ENCODE results near the gene AGAP2.

DNA sequence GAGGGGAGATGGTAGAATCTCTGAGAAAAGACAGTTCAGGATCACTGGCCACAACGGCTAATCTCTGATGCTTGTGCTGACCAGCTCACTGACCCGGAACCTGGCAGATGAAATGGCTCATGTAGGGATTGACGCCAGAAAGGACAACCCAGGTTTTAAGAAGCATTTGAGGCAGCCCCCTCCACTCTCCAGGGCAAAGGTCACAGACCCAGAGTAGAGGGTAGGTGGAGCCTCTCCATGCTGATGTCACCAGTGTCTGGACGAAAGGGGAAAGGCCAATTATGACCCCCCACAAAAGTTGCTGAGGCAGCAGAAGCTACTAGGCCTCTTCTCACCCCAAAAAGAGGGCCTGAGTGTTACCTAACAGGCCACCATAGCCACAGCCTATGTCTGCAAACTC lies 32.2 kb upstream of the AGAP2 start:
- TF ChIP-seq EZH2 (IDR thresholded peaks at IDR 0.05; ENCODE audit: borderline replicate concordance, low read length): no peak
- TF ChIP-seq CTCF (conservative IDR thresholded peaks at IDR 0.05 in 1 of 2, IDR thresholded peaks at IDR 0.05 in 1 of 2; ENCODE audit: extremely low read depth in 1 of 2, insufficient read depth in 1 of 2, low read depth in 1 of 2, low read length in 2 of 2): no peak
